GM12872 (cell line): Measurements from ENCODE around the gene REPS1.

Experiments used
- CTCF ChIP-seq: IDR thresholded peaks from 3 replicates; pipeline ENCODE4 v1.5.1; 2011; ENCODE audit warnings: low read depth, mild to moderate bottlenecking, low read length, moderate library complexity; ENCODE audit not compliant: insufficient read depth

Gene REPS1

GRCh38 chr6:139011980-139012379 is 23.9 kb upstream of the REPS1 start:
- no peak for TF ChIP-seq CTCF

GRCh38 chr6:139010674-139011073 is 22.6 kb upstream of the REPS1 start:
- TF ChIP-seq CTCF: no peak

- TF ChIP-seq CTCF: no peak
Measured at GRCh38 chr6:139008117-139008516, 20.1 kb upstream of the REPS1 start.

- TF ChIP-seq CTCF: no peak
Measured at GRCh38 chr6:139007428-139007827, 19.4 kb upstream of the REPS1 start.

GRCh38 chr6:139006477-139006876 is 18.4 kb upstream of the REPS1 start:
- TF ChIP-seq CTCF: no peak

- TF ChIP-seq CTCF: no peak
Measured at GRCh38 chr6:139003751-139004150, 15.7 kb upstream of the REPS1 start.

- TF ChIP-seq CTCF: no peak
Measured at GRCh38 chr6:138999949-139000725, 12.1 kb upstream of the REPS1 start.

GRCh38 chr6:138997136-138997535 is 9.1 kb upstream of the REPS1 start:
- no peak for TF ChIP-seq CTCF
